Measurements from ENCODE around the gene MYO18B.

GRCh38 chr22:25712661-25713400 lies 29.2 kb upstream of the MYO18B start:
- TF ChIP-seq ZNF274 (IDR thresholded peaks at IDR 0.05; ENCODE audit: low read depth, low read length) (no peak), SUZ12 (IDR thresholded peaks at IDR 0.05; ENCODE audit: extremely low read depth, insufficient read depth, insufficient read length) (no peak), YY1 (IDR thresholded peaks at IDR 0.05; ENCODE audit: insufficient read depth, insufficient read length) (no peak)
